ENCODE results near the gene SLF2.

SLF2 gene

DNA sequence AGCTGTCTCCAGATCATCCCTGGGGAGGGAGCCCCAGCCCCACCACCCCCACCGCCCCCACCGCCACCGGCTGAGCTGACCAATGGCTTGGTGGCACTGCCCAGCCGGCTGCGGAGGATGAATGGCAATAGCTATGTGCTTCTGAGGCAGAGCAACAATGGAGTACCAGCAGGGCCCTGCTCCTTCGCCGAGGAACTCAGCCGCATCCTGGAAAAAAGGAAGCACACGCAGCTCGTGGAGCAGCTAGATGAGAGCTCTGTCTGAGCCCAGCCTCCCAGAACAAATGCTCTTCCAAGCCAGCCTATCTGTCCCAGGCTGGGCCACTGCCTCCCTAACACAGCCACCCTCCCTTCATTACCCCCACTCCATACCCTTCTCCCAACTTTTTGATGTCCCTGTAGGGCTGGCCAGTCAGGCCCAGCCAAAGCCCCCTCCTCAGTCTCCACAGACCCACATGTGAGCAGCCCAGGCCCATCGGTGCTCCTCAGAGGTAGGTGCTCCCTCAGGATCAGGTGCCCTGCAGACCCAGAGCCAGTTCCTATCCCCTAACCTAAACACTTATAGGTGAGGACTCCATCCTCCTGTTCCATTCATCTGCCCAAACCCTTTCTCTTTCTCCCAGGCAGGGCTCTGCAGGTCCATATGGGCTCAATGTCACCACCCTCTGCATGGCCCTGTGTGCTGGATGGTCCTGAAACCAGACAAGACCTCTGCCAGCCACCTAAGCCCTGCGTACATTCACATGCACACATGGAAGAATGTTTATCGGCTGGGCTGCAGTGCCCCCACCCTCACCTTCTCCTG lies 71.3 kb downstream of the SLF2 start:
- peak; percentile 55 for DNase-seq

DNA sequence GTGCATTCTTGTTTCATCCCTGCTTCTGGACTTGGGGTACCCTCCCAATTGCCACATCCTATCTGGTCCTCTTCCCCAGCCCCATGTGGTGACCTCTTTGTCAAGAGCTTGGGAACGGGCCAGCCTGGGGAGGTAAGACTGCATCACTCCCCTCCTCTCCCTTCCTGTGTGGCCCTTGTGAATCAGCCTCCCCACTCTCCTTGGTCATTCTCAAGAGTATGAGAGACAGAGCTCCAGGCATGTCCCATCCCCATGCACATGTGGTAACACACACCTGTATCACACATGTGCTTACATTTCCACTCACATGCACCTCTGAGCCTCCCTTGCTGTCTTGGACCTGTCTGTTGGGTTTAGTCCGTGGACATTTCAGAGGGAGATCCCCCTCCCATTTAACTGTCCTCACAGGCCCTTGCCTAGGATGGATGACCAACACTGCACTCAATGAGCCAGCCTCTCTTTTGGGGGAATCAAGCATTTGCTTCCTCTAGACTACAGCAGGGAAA lies 72.0 kb downstream of the SLF2 start:
- peak; percentile 3 for DNase-seq

DNA sequence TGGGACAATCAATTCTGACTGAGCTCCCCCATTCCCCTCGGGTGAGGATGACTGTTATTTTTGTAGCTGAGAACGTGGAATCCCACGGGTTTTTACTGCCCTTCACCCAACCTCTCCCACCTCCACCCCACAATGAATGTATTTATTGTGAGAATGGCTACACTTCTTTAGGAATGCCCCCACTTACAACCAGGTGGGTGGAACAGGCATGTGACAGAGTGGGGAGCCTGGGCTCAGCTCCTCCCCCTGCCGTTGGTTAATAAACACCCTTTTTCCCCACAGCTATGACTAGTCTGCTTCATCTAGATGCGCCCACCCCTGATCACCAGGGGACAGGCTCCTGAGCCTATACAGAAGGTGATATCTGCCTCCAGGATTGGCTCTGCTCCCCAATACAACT lies 72.6 kb downstream of the SLF2 start:
- peak; percentile 33 for DNase-seq

DNA sequence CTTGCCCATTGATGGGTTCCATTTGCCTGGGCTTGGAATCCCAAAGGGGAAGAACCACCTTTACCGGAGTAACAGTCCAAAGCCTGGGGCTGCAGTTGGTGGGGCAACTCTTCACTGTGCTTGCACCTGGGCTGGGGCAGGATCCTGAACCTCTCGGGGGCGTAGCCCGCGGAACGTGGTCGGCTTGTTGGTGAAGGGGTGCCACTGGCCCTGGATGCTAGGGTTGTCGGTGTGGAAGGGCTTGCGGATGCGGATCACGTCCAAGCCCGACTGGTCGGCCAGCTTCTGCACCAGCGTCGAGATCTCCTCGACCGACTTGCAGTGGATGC lies 73.8 kb downstream of the SLF2 start:
- DNase-seq: peak; percentile 62

DNA sequence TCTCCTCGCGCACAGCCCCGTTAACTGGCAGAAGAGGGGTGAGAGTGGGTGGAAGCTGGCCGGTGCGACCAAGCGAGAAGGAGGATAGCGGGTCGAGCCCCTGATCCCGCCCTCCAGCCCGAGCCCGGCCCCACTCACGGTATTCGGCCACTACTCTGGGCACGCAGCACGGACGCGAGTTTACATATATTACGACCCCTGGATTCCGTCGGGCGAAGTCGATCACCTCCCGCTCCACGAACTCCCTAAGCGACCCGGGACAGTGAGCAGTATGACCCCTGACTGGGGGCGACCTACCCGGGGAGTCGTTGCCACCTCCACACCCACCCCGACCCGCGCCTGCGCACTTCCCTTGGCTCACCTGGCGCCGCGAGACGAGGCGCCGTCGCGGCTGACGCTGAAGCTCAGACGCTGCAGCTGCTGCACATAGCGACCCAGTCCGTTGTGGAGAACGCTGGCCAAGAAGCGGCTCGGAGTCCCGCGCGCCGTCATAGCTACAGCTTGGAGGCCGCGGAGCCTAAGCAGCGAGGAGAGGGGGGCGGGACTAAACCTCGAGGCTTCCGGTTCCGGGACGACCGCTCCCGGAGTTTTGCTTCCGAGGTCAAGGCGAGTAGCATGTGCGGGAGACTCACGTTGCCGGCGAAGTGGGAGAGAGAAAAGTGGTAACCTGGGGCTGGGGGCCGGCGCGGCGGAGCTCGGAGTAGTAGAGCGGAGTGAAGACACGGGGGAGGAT lies 74.4 kb downstream of the SLF2 start, which contains the start of the genes MRPL43 and TWNK:
MRPL43 (minus strand) TSS at position 546 of the 733 bp plus-strand sequence; CDS start at position 492, 54 bp downstream.
TWNK (plus strand) TSS at position 592 of the 733 bp plus-strand sequence. CDS start 668 bp downstream, outside the sequence.
- peak; percentile 95 for DNase-seq

DNA sequence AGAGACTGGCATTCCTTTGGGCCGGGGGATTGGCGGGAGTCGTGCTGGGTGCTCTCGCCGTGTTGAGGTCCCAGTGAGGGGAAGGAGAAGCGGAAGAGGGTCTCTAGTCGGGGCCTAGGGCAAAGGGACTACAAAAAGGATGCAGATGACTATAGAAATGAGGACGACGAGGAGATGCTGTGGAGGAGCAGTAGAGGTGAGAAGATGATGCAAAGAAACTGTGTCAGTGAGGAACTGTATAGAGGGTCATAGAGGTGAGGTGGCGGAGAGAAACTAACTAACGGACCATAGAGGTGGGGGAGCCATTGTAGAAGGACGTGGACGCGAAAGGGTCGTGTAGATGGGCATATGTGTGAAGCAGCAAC lies 74.9 kb downstream of the SLF2 start:
- DNase-seq: no peak

DNA sequence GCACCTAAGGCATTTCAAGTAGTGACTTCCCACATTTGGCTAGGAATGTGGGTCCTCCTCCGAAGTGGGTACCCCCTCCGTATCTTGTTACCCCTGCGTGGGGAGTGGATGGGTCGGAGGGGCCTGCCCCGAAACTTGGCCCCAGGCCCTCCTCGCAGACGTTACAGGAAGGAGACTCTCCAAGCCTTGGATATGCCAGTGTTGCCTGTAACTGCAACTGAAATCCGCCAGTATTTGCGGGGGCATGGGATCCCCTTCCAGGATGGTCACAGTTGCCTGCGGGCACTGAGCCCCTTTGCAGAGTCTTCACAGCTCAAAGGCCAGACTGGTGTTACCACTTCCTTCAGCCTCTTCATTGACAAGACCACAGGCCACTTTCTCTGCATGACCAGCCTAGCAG lies 75.4 kb downstream of the SLF2 start:
- DNase-seq: no peak

DNA sequence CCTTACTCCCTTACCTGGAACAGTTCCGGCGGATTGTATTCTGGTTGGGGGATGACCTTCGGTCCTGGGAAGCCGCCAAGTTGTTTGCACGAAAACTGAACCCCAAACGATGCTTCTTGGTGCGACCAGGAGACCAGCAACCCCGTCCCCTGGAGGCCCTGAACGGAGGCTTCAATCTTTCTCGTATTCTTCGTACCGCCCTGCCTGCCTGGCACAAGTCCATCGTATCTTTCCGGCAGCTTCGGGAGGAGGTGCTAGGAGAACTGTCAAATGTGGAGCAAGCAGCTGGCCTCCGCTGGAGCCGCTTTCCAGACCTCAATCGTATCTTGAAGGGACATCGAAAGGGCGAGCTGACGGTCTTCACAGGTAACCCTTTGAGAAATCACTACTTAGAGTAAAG lies 76.3 kb downstream of the SLF2 start:
- DNase-seq: no peak

DNA sequence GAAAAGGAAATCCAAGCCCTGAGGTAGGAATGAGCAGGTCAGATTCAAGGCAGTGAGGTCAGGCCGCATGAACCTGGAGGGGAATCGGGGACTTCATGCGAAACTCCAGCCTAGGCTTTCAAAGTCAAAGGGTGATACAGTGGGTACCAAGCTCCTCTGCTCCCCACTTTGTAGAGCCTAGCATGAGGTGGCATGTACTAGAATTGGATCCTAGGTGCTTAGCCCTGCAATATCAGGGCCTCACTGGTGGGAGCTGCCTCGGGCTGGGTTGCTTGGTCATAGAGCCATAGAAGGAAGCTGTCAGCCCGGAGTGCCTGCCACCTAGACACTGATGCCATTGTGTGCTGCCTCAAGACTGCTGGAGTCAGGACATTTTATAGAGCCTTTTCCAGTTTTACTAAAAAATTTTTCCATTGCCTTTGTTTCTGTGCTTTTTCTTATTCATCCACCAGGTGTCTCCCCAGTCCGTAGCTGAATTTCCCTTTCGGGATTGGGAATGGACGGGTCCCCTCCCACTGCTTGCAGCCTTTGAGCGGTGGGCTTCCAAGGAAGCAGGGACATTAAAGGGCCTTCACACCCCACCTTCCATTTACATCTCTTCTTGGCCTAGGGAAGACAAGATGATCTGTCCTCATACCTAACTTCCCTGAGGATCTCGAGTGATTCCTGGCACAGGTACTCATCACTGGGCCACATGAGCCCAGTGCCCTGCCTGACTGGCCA lies 81.4 kb downstream of the SLF2 start:
- DNase-seq: no peak

DNA sequence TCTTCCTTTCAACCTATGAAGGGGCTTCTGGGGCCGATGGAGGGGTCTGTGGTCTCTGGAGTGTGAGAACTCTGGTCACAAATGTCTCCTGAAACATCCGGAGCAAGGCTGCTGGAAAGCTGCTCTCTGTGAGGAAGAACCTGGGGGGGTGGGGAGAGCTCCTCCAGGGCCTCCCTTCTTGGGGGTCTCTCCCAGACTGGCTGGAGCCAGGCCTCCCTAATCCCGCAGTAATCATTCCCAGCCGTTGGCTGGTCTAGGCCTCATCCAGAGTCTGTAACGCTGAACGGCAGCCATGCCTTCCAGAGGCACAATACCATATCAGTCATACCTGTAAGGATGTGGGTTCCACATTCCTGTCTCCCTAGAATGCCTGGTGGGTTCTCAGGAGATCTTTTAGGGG lies 82.4 kb downstream of the SLF2 start:
- DNase-seq: no peak

DNA sequence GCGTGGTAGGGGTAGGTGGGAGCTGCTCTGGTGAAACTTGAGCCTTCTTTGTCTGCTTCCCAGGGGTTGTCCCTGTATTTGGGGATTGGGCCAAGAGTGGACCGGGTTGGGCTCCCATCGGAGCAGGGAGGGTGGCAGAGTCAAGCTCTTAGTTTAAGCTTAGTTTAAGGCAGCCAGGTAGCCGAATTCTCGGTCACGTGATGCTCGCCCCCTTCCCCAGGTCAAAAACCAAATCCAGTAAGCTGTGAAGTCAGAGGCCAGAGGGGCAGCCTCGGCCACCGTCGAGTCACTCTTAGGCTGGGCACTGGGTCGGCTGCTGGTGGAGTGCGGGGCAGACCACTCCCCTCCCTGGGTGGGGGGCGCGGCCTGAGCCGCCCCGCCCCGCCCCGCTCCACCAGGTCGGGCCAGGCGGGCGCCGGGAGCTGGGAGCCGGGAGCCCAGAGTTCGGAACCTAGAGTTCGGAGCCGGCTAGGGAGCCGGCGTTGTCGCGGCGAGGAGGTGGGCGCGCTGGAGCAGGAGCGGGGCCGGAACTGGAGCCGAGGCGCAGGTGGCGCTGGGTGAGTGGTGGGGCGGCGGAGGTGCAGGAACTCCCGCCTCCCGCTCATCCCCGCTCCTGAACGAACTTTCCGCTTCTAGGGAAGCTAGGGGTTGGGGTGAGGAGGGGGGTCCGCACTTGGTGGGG lies 84.1 kb downstream of the SLF2 start:
- peak; percentile 79 for DNase-seq

DNA sequence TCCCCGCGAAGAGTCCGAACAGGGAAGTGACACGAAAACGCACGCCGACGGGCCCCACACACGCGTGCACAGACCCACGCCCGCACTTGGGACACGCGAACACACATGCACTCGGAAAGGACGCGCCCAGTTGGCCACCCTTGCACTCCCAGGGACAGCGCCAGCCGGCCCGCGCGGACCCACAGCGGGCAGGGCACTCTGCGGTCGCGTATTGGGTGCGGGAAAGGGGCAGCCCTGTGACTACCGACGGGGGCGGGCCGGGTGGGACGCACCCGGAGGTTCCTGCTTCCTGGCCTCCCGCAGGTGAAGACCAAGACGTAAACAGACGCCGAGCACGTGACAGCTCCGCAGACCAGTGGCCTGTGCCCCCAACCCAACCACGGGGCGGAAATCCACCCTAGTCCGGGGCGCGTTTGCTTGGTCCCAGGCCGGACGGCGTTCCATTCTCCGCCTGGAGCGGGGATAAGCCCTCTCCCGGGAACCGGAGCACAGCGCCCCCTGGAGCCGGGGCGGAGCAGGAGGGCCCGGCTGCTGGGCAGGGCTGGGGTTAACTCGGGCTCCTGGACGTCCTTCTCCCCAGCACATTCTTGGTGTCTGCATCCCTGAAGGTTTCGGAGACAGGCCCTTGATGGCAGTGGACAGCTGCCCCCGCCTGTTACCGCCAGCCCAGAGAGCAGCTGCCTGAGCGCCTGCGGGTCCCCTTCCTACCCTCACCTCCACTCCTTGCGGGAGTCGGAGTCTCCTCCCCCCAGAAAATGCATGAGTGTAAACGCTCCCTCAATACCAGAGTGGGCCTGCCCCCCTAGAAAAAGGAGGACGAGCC lies 84.8 kb downstream of the SLF2 start:
- DNase-seq: peak; percentile 93

DNA sequence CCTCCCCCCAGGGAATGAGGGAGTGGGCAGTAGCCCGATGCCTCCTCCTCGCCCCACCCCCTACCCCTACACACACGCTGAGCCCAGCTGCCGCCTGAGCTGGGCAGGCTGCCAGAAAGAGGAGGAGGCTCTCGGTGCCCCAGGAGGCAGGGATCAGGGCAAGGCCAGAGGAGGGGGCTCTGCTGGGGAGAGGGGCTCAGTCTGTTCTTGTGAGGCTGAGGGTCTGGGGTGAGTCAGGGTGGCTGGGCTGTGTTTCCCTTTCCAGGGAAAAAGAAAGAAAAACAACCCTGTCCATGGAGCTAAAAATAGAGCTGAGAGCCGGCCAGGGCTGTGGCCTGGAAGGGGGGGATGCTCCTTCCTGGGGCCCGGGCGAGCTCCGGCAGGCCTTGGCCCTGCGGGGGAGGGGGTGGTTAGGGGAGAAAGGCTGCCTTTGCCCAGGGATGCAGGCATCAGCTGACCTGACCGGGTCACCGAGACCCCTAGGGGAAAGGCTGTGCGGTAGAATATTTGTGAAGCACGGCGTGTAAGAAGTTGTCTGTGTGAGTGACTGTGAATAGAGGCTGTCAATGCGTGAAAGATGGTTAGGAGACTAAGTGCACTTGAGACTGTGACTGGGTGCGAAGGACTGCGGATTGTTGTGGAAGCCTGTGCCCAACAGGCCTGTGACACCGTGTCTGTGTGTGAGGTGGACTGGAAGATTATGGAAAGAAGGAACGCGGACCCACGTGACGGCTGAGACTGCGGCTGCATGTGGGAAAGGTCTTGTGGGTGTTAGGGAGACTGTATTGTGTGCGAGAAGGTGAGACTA lies 85.6 kb downstream of the SLF2 start:
- peak; percentile 87 for DNase-seq

DNA sequence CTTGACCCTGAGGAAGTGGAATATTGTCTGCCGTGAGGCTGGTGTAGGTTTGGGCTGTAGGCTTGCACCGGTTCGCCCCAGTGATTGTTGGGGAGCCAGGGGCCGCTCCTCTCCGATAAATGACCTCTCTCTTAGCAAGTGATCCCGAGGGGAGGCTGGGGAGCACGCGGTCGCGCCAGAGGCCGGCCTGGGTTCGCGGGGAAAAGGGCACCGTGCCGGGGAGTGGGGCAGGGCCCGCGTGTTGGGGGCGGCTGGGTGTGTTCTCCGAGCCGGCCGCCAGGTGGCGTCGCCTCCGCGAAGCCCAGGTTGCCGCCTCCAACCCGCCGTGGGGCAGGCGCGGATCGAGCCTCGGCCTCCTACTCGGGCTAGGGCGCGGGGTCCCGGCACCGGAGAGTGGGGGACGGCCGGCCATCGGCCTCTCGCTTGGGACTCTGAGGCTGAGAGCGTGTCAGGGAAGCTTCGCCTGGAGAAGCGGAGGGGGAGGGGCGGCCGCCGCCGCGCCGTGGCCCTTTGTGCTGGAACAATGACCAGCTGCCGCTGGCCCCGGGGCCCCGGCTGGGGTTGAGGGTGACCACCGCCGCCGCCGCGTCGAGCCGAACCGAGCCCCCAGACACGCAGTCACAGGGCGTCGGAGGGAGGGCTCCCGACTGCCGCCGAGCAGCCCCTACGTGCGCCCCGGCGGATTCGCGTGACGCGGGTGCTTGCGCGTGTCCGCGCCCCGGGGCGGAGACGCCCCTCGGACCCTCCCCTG lies 86.4 kb downstream of the SLF2 start:
- peak; percentile 92 for DNase-seq

DNA sequence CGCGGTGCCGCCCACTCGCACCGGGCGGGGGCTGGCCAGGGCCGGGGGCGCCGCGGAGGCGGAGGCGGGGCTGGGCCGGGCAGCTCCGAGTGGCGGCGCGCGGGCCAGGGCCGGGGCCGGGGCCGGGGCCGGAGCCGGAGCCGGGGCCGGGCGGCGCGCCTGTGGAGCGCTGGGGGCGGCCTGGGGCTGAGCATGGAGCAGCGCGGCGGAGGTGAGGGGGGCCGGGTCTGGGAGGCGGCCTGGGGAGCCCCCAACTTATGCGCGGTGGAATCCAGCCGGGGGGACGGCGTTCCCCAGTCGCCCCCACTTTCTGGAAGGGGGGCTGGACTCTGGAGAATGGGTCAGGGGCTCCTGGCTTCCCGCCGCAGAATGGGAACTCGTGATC lies 87.0 kb downstream of the SLF2 start, which contains the start of gene LZTS2:
LZTS2 (plus strand) TSS at position 67 of the 385 bp plus-strand sequence. CDS start 2,731 bp downstream, outside the sequence.
- DNase-seq: no peak

DNA sequence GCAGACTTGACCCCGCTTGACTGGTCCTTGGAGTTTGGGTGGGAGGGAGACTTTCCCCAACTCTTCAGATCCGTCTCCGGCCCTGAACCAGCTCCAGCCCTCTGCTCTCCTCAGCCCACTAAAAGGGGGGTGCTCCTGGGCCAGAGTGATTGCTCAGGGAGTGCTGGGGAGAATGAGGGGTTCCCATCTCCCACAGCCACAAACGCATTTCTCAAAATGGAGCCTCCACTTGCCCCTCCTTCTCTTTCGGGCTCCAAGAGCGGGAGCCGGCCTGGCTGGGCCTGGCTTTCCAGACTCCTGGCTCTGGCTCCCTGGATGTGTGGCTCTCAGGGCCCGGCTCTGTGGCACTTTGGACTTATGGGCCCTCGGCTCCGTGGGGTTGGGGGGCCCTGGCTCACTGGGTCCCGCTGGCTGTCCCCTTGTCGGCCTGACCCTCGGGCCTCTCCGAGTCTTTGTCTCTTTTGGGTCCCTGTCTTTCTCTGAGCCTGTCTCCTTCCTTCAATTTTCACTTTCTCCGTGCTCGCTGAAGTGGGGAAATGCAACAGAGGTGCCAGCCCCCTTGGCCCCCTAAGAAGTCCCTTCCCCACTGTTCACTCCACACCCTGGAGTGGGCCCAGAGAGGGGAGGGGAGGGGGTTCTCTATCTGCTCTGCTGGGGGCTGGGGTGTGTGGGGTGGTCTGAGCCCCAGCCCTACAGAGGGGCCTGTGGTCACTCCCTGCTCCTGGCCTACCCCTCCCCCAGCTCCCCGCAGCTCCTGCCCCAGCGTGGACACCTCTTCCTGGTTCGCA lies 87.6 kb downstream of the SLF2 start:
- DNase-seq: no peak

DNA sequence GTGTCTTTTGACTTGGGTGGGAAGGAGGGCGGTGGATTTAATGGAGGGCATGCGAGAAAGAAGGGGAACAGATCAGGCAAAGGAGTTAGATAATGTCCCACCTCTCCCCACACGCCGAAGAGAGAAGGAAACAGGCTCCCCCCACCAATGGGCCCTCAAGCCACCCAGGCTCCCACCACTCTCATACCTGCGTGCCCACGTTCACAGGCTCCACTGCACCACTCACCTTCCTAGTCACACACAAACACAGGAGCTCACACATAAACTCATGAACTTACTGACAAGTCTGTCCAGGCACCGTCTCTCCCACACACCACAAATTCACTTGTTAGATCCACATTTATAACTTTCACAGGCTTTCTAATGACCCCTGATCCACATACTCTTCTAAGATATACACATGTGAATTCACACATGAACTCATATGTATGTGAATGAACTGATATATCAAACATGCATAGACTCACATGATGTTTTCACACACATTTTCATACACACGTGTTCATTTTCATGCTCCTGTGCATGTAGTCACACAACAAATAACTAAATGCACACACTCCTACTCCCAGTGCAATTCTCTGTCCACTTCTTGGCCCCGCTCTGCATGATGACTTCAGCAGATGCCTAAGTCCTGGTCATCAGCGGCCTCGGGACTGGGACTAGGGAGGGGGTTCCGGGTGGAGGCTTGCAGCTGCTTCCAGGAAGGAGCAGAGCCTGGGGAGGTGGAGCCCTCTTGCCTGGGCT lies 88.3 kb downstream of the SLF2 start:
- DNase-seq: no peak

DNA sequence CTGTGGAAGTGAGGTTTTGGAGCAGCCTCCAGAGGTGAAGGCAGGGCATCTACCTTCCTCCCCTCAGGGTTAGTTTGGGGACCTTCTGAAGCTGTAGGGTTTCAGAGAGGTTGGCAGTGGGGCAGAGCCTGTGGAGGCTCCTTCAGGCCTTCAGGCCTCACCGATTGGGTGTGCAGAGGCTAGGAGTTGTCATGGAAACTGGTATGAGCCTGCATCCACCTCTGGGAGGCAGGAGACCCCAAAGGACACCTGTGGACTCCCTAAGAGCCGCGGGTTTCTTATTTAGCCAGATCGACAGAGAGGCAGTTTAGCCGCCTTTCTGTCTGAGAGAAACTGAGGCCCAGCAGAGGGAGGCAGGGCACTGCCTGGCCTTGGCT lies 88.9 kb downstream of the SLF2 start:
- DNase-seq: no peak

DNA sequence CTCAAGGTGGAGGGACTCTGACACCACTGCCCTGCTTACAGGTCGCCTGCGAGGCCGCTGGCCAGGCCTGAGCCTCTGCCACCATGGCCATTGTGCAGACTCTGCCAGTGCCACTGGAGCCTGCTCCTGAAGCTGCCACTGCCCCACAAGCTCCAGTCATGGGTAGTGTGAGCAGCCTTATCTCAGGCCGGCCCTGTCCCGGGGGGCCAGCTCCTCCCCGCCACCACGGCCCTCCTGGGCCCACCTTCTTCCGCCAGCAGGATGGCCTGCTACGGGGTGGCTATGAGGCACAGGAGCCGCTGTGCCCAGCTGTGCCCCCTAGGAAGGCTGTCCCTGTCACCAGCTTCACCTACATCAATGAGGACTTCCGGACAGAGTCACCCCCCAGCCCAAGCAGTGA lies 89.7 kb downstream of the SLF2 start:
- no peak for DNase-seq
